ENCODE measurements around the gene MKNK1.

- TF ChIP-seq, protein P1, sequence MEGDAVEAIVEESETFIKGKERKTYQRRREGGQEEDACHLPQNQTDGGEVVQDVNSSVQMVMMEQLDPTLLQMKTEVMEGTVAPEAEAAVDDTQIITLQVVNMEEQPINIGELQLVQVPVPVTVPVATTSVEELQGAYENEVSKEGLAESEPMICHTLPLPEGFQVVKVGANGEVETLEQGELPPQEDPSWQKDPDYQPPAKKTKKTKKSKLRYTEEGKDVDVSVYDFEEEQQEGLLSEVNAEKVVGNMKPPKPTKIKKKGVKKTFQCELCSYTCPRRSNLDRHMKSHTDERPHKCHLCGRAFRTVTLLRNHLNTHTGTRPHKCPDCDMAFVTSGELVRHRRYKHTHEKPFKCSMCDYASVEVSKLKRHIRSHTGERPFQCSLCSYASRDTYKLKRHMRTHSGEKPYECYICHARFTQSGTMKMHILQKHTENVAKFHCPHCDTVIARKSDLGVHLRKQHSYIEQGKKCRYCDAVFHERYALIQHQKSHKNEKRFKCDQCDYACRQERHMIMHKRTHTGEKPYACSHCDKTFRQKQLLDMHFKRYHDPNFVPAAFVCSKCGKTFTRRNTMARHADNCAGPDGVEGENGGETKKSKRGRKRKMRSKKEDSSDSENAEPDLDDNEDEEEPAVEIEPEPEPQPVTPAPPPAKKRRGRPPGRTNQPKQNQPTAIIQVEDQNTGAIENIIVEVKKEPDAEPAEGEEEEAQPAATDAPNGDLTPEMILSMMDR (IDR thresholded peaks at IDR 0.05) = no peak
- TF ChIP-seq EZH2 (IDR thresholded peaks at IDR 0.05; ENCODE audit: borderline replicate concordance, insufficient read depth, low read depth, low read length, poor library complexity, severe bottlenecking) = no peak
Observed at GRCh38 chr1:46517010-46517600, 87.0 kb downstream of the MKNK1 start.
